ENCODE results near the gene B3GNT4. TPM values are rescaled to one million over a fixed set of nuclear protein-coding genes. Genes with fewer than 3 reads are reported as not detected.

B3GNT4 gene
- total RNA-seq, 2 experiments from 2014 or later = not detected

DNA sequence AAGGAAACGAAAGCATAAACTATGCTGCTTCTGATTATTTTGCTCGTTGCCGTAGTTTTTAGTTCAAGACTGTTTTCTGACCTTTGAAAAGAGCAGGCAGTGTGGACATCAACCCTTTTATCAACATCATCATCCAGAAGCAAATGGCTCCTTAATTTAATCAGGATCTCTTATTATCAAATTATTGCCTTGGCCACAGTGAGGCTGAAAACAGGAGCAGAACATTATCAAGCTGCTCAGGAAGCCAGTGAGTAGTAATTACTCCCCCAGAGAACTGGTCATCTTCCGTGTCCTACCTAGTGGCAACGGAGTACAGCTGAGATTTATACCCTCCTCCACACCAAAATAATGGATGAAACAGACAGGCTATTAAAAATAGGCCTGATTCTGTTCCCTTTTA lies 24.6 kb downstream of the B3GNT4 start:
- intact Hi-C loops (cut with DNase I, micrococcal nuclease) = loop anchor here in 1 of 2 experiments (1.0 to 5.0 kb wide), 4 partner anchors 37 to 744 kb away; partner anchors contain the start of genes DENR, KNTC1 and RSRC2
- Histone ChIP-seq H3K4me3 (ENCODE audit: low read length) (no peak overlapping the region), H3K9me3 (ENCODE audit: control insufficient read depth in 1 of 2, insufficient read depth in 1 of 2, low read length in 2 of 2) (no peaks in the 10 kb centered on the region), H3K36me3 (ENCODE audit: insufficient read depth, low read length) (peaks cover 50% of the 10 kb centered on the region), H3K4me1 (ENCODE audit: insufficient read depth, low read length) (peaks cover 33% of the 10 kb centered on the region), H3K27me3 (ENCODE audit: control insufficient read depth in 1 of 2, insufficient read depth in 2 of 2, low read length in 2 of 2) (no peaks in the 10 kb centered on the region), H3K27ac (ENCODE audit: low read depth in 1 of 2, low read length in 2 of 2) (no peak overlapping the region)
- no peak for ATAC-seq (ENCODE audit: poor library complexity)
- no peaks in the 10 kb centered on the region for H3K27me3 Mint-ChIP-seq
- H3K4me3 Mint-ChIP-seq = peak overlapping the region; percentile 62
- peak in 1 of 14 experiments; percentile 28 for DNase-seq
- H3K9me3 Mint-ChIP-seq = no peaks in the 10 kb centered on the region
- TF ChIP-seq, protein P1, sequence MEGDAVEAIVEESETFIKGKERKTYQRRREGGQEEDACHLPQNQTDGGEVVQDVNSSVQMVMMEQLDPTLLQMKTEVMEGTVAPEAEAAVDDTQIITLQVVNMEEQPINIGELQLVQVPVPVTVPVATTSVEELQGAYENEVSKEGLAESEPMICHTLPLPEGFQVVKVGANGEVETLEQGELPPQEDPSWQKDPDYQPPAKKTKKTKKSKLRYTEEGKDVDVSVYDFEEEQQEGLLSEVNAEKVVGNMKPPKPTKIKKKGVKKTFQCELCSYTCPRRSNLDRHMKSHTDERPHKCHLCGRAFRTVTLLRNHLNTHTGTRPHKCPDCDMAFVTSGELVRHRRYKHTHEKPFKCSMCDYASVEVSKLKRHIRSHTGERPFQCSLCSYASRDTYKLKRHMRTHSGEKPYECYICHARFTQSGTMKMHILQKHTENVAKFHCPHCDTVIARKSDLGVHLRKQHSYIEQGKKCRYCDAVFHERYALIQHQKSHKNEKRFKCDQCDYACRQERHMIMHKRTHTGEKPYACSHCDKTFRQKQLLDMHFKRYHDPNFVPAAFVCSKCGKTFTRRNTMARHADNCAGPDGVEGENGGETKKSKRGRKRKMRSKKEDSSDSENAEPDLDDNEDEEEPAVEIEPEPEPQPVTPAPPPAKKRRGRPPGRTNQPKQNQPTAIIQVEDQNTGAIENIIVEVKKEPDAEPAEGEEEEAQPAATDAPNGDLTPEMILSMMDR (IDR thresholded peaks at IDR 0.05) = no peak
- H3K27ac Mint-ChIP-seq = no peak overlapping the region
- peaks cover 58% of the 10 kb centered on the region for H3K36me3 Mint-ChIP-seq (ENCODE audit: low read depth)
- H3K4me1 Mint-ChIP-seq (ENCODE audit: low read depth) = peaks cover 34% of the 10 kb centered on the region
- ChIA-PET POLR2A (interaction anchor here (3.6 to 7.6 kb wide), 2 partner anchors 17 to 39 kb away, joined by 49 to 123 read pairs; partner anchors contain the start of gene VPS33A), CTCF (interaction anchor here (3.4 kb wide), 1 partner anchor 38 kb away, joined by 24 read pairs; the partner anchor contains the start of gene VPS33A)

DNA sequence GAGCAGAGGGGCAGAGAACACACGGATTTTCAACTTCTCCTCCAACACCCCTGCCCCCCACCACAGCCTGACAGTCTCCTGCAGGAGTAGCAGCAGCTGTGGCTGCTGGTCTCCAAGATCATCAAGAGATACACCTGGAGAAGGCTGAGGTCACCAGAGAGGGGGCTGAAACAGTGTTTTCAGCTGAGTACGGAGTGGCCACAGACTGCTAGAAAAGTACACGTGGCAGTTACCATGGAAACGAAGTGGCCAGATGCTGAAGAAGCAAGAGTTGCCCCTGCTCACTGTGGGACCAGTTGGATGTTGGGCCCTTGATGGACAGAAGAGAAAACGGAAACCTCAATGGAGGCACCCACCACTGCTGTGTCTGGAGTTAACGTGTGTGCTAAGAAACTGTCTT lies 27.3 kb downstream of the B3GNT4 start:
- ChIA-PET POLR2A (interaction anchor here (7.6 kb wide), 1 partner anchor 14 kb away, joined by 123 read pairs; no protein-coding TSS in a partner anchor), CTCF (no interaction called here)
- no peak for ATAC-seq (ENCODE audit: poor library complexity)
- Mint-ChIP-seq H3K9me3 (no peaks in the 10 kb centered on the region), H3K4me1 (ENCODE audit: low read depth) (peaks cover 18% of the 10 kb centered on the region), H3K27ac (no peak overlapping the region), H3K4me3 (no peak overlapping the region), H3K27me3 (no peaks in the 10 kb centered on the region), H3K36me3 (ENCODE audit: low read depth) (peaks cover 66% of the 10 kb centered on the region)
- H3K4me3 ChIP-seq (ENCODE audit: low read length) = no peak overlapping the region
- peaks cover 13% of the 10 kb centered on the region for H3K4me1 ChIP-seq (ENCODE audit: insufficient read depth, low read length)
- TF ChIP-seq, protein P1 (IDR thresholded peaks at IDR 0.05) = no peak
- intact Hi-C loops (cut with DNase I, micrococcal nuclease) = loop anchor here in 1 of 2 experiments (10.0 kb wide), 1 partner anchor 1744 kb away; the partner anchor contains the start of genes CCDC92 and ZNF664
- DNase-seq = no peak
- no peaks in the 10 kb centered on the region for H3K9me3 ChIP-seq (ENCODE audit: control insufficient read depth in 1 of 2, insufficient read depth in 1 of 2, low read length in 2 of 2)
- no peak overlapping the region for H3K27ac ChIP-seq (ENCODE audit: low read depth in 1 of 2, low read length in 2 of 2)
- H3K36me3 ChIP-seq (ENCODE audit: insufficient read depth, low read length) = peaks cover 60% of the 10 kb centered on the region
- H3K27me3 ChIP-seq (ENCODE audit: control insufficient read depth in 1 of 2, insufficient read depth in 2 of 2, low read length in 2 of 2) = no peaks in the 10 kb centered on the region

DNA sequence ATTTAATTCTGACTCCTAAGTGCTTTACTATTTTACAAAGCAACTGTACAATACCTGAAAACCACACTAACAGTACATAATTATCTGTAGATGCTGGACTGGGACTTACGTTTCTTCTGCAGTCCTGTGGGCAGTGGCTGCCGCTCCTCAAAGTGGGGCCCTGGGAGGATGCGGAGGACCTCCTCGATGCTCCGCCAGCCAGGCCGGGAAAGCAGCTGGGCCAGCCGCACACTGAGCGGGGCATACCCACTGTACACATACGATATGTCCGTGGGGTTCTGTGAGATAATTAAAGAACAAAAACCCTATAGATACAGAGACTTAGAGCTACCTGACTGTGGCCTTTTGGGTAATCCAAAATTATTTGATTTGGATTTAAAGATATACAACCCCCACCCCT lies 29.2 kb downstream of the B3GNT4 start:
- H3K4me3 ChIP-seq (ENCODE audit: low read length) = no peak overlapping the region
- Mint-ChIP-seq H3K4me1 (ENCODE audit: low read depth) (peaks cover 5% of the 10 kb centered on the region), H3K27ac (no peak overlapping the region), H3K4me3 (no peak overlapping the region), H3K27me3 (no peaks in the 10 kb centered on the region), H3K36me3 (ENCODE audit: low read depth) (peaks cover 72% of the 10 kb centered on the region), H3K9me3 (no peaks in the 10 kb centered on the region)
- no peaks in the 10 kb centered on the region for H3K4me1 ChIP-seq (ENCODE audit: insufficient read depth, low read length)
- ATAC-seq (ENCODE audit: poor library complexity) (no peak), DNase-seq (no peak)
- POLR2A ChIA-PET = no interaction called here
- CTCF ChIA-PET = interaction anchor here (1.4 kb wide), 1 partner anchor 11 kb away, joined by 4 read pairs; no protein-coding TSS in a partner anchor
- H3K27ac ChIP-seq (ENCODE audit: low read depth in 1 of 2, low read length in 2 of 2) = no peak overlapping the region
- no peaks in the 10 kb centered on the region for H3K27me3 ChIP-seq (ENCODE audit: control insufficient read depth in 1 of 2, insufficient read depth in 2 of 2, low read length in 2 of 2)
- no peaks in the 10 kb centered on the region for H3K9me3 ChIP-seq (ENCODE audit: control insufficient read depth in 1 of 2, insufficient read depth in 1 of 2, low read length in 2 of 2)
- H3K36me3 ChIP-seq (ENCODE audit: insufficient read depth, low read length) = peaks cover 76% of the 10 kb centered on the region
- TF ChIP-seq, protein P1 (IDR thresholded peaks at IDR 0.05) = no peak
- intact Hi-C loops (cut with DNase I, micrococcal nuclease) = loop anchor here in 1 of 2 experiments (10.0 kb wide), 1 partner anchor 1742 kb away; the partner anchor contains the start of genes CCDC92 and ZNF664
